HepG2 (cell line): Measurements from ENCODE around the gene TNFRSF21. TPM values are rescaled to one million over a fixed set of nuclear protein-coding genes. Genes with fewer than 3 reads are reported as not detected.

Experiments
- ATAC-seq: fragments of 200-7000 bp; cut with Tn5 transposase; 3 replicates; pipeline ENCODE4 v1.9.1; 2020; ENCODE audit warnings: mild to moderate bottlenecking, moderate library complexity
- BruUV-seq: library from RNA; stranded (reverse); fragments of 400-500 nt; replicated peaks from 2 replicates; lab custom pipeline; 2021; lab: Mats Ljungman, UMichigan
- CTCF ChIA-PET: fragments of 300-600 bp; formaldehyde crosslinking; extraction: SDS; loops from one replicate; lab custom pipeline; 2021; ENCODE audit warnings: low total read pairs, inconsistent platforms, low intra/inter-chr PET ratio; lab: Yijun Ruan, JAX
- POLR2A ChIA-PET: fragments of 350-600 bp; sonication (Branson Sonifier 250); formaldehyde crosslinking; loops from one replicate; lab custom pipeline; 2020; ENCODE audit warnings: antibody characterized with exemption, inconsistent platforms; lab: Yijun Ruan, JAX
- DNase-seq: peaks from one replicate; pipeline ENCODE4 v3.0.0-alpha.2; 2015; ENCODE audit warnings: low spot score
- FAIRE-seq: peaks from 3 replicates; lab custom pipeline; 2011; peaks lifted over from hg19 to GRCh38; lab: Jason Lieb, UNC
- H2AFZ ChIP-seq: one replicate; pipeline ENCODE4 v1.6.1; 2011; ENCODE audit warnings: low read length, inconsistent platforms
- H3K27ac ChIP-seq: fragments of 300-600 bp; 3 replicates; pipeline ENCODE4 v1.8.0; 2011; ENCODE audit warnings: mixed run types, mild to moderate bottlenecking, mixed read lengths, low read length, inconsistent platforms; ENCODE audit not compliant: insufficient read depth; ENCODE audit errors: extremely low read length
- H3K27me3 ChIP-seq, 2 experiments: fragments of 200-600 bp in 1 of 2; 2 replicates in 1 of 2; 3 replicates in 1 of 2; pipeline versions ENCODE4 v1.6.0 to v1.8.0; 2011; ENCODE audit warnings: low read length in 2 of 2, mild to moderate bottlenecking in 2 of 2, moderate library complexity in 2 of 2, inconsistent platforms in 1 of 2; ENCODE audit not compliant: insufficient read depth in 2 of 2, control insufficient read depth in 1 of 2
- H3K36me3 ChIP-seq, 2 experiments: fragments of 200-600 bp in 1 of 2; replicated peaks in 1 of 2; 2 replicates in 1 of 2; 3 replicates in 1 of 2; pipeline versions ENCODE4 v1.5.1 to v1.8.0; 2011; ENCODE audit warnings: low read length in 2 of 2, inconsistent platforms in 1 of 2; ENCODE audit not compliant: insufficient read depth in 2 of 2, control insufficient read depth in 1 of 2
- H3K4me1 ChIP-seq: 2 replicates; pipeline ENCODE4 v1.5.1; 2012; ENCODE audit warnings: low read length, inconsistent platforms; ENCODE audit not compliant: insufficient read depth
- H3K4me2 ChIP-seq: 2 replicates; pipeline ENCODE4 v1.6.0; 2011; ENCODE audit warnings: low read depth, low read length, inconsistent platforms
- H3K4me3 ChIP-seq, 3 experiments: fragments of 200-600 bp in 1 of 3; sonication (generic), shearing (Covaris generic) in 1 of 3; replicated peaks in 1 of 3; 2 replicates each; pipeline ENCODE4 v1.5.1; 2011 to 2016; ENCODE audit warnings: low read length in 3 of 3, inconsistent platforms in 2 of 3, low read depth in 2 of 3, mild to moderate bottlenecking in 2 of 3, control low read depth in 1 of 3, mixed read lengths in 1 of 3; ENCODE audit not compliant: insufficient read depth in 1 of 3
- H3K79me2 ChIP-seq: one replicate; pipeline ENCODE4 v1.6.1; 2011; ENCODE audit warnings: low read length, inconsistent platforms; ENCODE audit not compliant: insufficient read depth
- H3K9ac ChIP-seq: 2 replicates; pipeline ENCODE4 v1.6.0; 2011; ENCODE audit warnings: mild to moderate bottlenecking, low read depth, low read length, inconsistent platforms; ENCODE audit not compliant: insufficient read depth
- H3K9me3 ChIP-seq: 2 replicates; pipeline ENCODE4 v1.5.1; 2012; ENCODE audit warnings: mild to moderate bottlenecking, low read length
- H4K20me1 ChIP-seq: 2 replicates; pipeline ENCODE4 v1.6.0; 2011; ENCODE audit warnings: inconsistent platforms, mild to moderate bottlenecking, low read length, moderate library complexity; ENCODE audit not compliant: insufficient read depth
- ARNT ChIP-seq: fragments of 450-650 bp; IDR thresholded peaks from 2 replicates; pipeline ENCODE4 v1.6.1; 2017
- ATM ChIP-seq: fragments of 450-650 bp; IDR thresholded peaks from 2 replicates; pipeline ENCODE4 v1.7.1; 2017; ENCODE audit warnings: mild to moderate bottlenecking, borderline replicate concordance
- BRCA1 ChIP-seq: sonication (generic); formaldehyde crosslinking; IDR thresholded peaks from 2 replicates; pipeline ENCODE4 v1.4.0; 2020; ENCODE audit warnings: missing genetic modification reagents
- CBX5 ChIP-seq: sonication (generic); formaldehyde crosslinking; IDR thresholded peaks from 2 replicates; pipeline ENCODE4 v1.4.0; 2020; ENCODE audit warnings: missing genetic modification reagents, borderline replicate concordance
- MBNL3 ChIP-seq: fragments of 250-450 bp; sonication (Bioruptor Pico); conservative IDR thresholded peaks from 2 replicates; pipeline ENCODE4 v1.8.0; 2022; ENCODE audit warnings: mild to moderate bottlenecking, inconsistent platforms
- PATZ1 ChIP-seq: sonication (generic); formaldehyde crosslinking; IDR thresholded peaks from 2 replicates; pipeline ENCODE4 v1.4.0; 2020; ENCODE audit warnings: missing genetic modification reagents
- RNF2 ChIP-seq: fragments of 450-650 bp; conservative IDR thresholded peaks from 2 replicates; pipeline ENCODE4 v1.6.1; 2016; ENCODE audit warnings: low read depth
- TCF7 ChIP-seq: sonication (generic); IDR thresholded peaks from 2 replicates; pipeline ENCODE4 v1.6.1; 2016; ENCODE audit warnings: antibody characterized with exemption, low read depth
- TFDP1 ChIP-seq: IDR thresholded peaks from 2 replicates; pipeline ENCODE4 v1.6.1; 2016; ENCODE audit warnings: missing compliant biosample characterization, missing genetic modification reagents, borderline replicate concordance
- TOPORS ChIP-seq: sonication (generic); formaldehyde crosslinking; IDR thresholded peaks from 2 replicates; pipeline ENCODE4 v1.8.0; 2023; ENCODE audit warnings: mild to moderate bottlenecking, missing genetic modification reagents
- ZFP36L1 ChIP-seq: sonication (generic); formaldehyde crosslinking; IDR thresholded peaks from 2 replicates; pipeline ENCODE4 v1.8.0; 2022; ENCODE audit warnings: mild to moderate bottlenecking, missing genetic modification reagents, moderate library complexity
- ZMYM3 ChIP-seq: sonication (generic); formaldehyde crosslinking; IDR thresholded peaks from 2 replicates; pipeline ENCODE4 v1.5.1; 2020; ENCODE audit warnings: mild to moderate bottlenecking, missing genetic modification reagents
- ZNF510 ChIP-seq: sonication (generic); formaldehyde crosslinking; IDR thresholded peaks from 2 replicates; pipeline ENCODE4 v1.4.0; 2020; ENCODE audit warnings: low read depth, mild to moderate bottlenecking, missing genetic modification reagents
- ZNF546 ChIP-seq: sonication (generic); formaldehyde crosslinking; conservative IDR thresholded peaks from 2 replicates; pipeline ENCODE4 v1.8.1; 2023; ENCODE audit warnings: mild to moderate bottlenecking, missing genetic modification reagents
- ZNF580 ChIP-seq: IDR thresholded peaks from 2 replicates; pipeline ENCODE4 v1.6.1; 2016; ENCODE audit warnings: low read depth, borderline replicate concordance
- ZNF598 ChIP-seq: sonication (generic); formaldehyde crosslinking; IDR thresholded peaks from 2 replicates; pipeline ENCODE4 v1.5.1; 2020; ENCODE audit warnings: mild to moderate bottlenecking, missing genetic modification reagents, borderline replicate concordance
- WGBS: methylation state at CpG from one replicate; pipeline ENCODE4 v1.1.6; 2017; ENCODE audit warnings: low lambda C conversion rate; 5-methylcytosine and 5-hydroxymethylcytosine counted together
- in situ Hi-C: cut with HindIII; loops from 2 replicates; pipeline ENCODE4 v1.10.0; 2017; ENCODE audit warnings: low pct_unique_long_range_greater_than_20kb; ENCODE audit not compliant: extremely low pct_ligation_motif_present
- intact Hi-C: fragments of 100-400 bp; cut with micrococcal nuclease; formaldehyde crosslinking; loops from one replicate; pipeline ENCODE4 v1.10.0; 2022; ENCODE audit not compliant: unreplicated experiment
- polyA plus RNA-seq, 8 experiments: library from polyadenylated mRNA; depleted of rRNA in 3 of 8; stranded (reverse) in 7 of 8; unstranded in 1 of 8; fragments of >200 nt; fragmentation: Illumina TruSeq in 4 of 8; extraction: Trizol in 4 of 8; gene quantifications; 2 replicates each; pipeline versions ENCODE4 v1.2.1 to v1.2.3, GENCODE V29; 2011 to 2016; ENCODE audit warnings: low read depth in 4 of 8, missing spikeins in 1 of 8, mixed read lengths in 1 of 8; ENCODE audit not compliant: insufficient read depth in 1 of 8
- total RNA-seq, 5 experiments: library from RNA; depleted of rRNA; stranded (reverse); fragments of >200 nt; fragmentation: Illumina TruSeq; extraction: Trizol; gene quantifications; 2 replicates each; pipeline ENCODE4 v1.2.3, GENCODE V29; 2016; ENCODE audit warnings: low read depth in 1 of 5

The TNFRSF21 gene
- total and polyA plus RNA-seq, 2 of the 13 experiments (the other 11 are each of a cell fraction or from before 2014, with no cell fraction given), result 24.8 to 46.3 TPM

GRCh38 chr6:47352966-47353365, 43.3 kb upstream of the TNFRSF21 start:
- Histone ChIP-seq H2AFZ (no peak overlapping the region), H3K27me3 (peaks cover 0 to 6% of the 10 kb centered on the region in 2 experiments; a peak in 2 of 5 replicates), H4K20me1 (no peaks in the 10 kb centered on the region), H3K9ac (no peak overlapping the region), H3K4me2 (no peak overlapping the region), H3K4me1 (no peaks in the 10 kb centered on the region), H3K27ac (no peak overlapping the region), H3K9me3 (no peaks in the 10 kb centered on the region), H3K4me3 (no peak overlapping the region), H3K36me3 (no peaks in the 10 kb centered on the region), H3K79me2 (no peaks in the 10 kb centered on the region)
- WGBS, result 10% methylated on average over 2 of the region's 2 CpGs
- no peak for ATAC-seq
- DNase-seq, result no peak
- in situ Hi-C loops, result no loop called here
- ChIA-PET POLR2A (no interaction called here), CTCF (no interaction called here)
- intact Hi-C loops, result no loop called here
- no peak for FAIRE-seq
- BruUV-seq, result no TSS peak
- TF ChIP-seq ZNF598 (CRISPR knock-in tag) (no peak), TOPORS (CRISPR knock-in tag) (no peak), BRCA1 (no peak), ZNF546 (CRISPR knock-in tag) (no peak), TCF7 (no peak), ATM (no peak), ARNT (no peak), ZNF510 (CRISPR knock-in tag) (no peak), ZMYM3 (CRISPR knock-in tag) (no peak), MBNL3 (CRISPR knock-in tag) (no peak), ZFP36L1 (CRISPR knock-in tag) (no peak), CBX5 (CRISPR knock-in tag) (no peak), ZNF580 (CRISPR knock-in tag) (no peak), TFDP1 (CRISPR knock-in tag) (no peak), RNF2 (no peak), PATZ1 (CRISPR knock-in tag) (no peak)
